Endodermal cell (in vitro differentiated cells): ENCODE data around the gene ABR. TPM values are rescaled to one million over a fixed set of nuclear protein-coding genes. Genes with fewer than 3 reads are reported as not detected.
"Not testable (repeated sequence)": the region's sequence is repeated elsewhere in the genome, so short reads cannot be mapped to it uniquely, and the experiment has no call there.

Source experiments
- DNase-seq: peaks from one replicate; pipeline ENCODE4 v3.0.0-alpha.2; 2017
- H3K27ac ChIP-seq: 2 replicates; pipeline ENCODE4 v1.5.1; 2013; ENCODE audit warnings: mild to moderate bottlenecking, low read depth, low read length, moderate library complexity
- H3K27me3 ChIP-seq: 2 replicates; pipeline ENCODE4 v1.6.1; 2013; ENCODE audit warnings: mild to moderate bottlenecking, low read length, moderate library complexity; ENCODE audit not compliant: insufficient read depth, control insufficient read depth, poor library complexity, severe bottlenecking
- H3K36me3 ChIP-seq: 2 replicates; pipeline ENCODE4 v1.7.0; 2013; ENCODE audit warnings: mild to moderate bottlenecking, low read length, moderate library complexity; ENCODE audit not compliant: control insufficient read depth, insufficient read depth
- H3K4me1 ChIP-seq: one replicate; pipeline ENCODE4 v1.7.0; 2013; ENCODE audit warnings: low read length; ENCODE audit not compliant: control insufficient read depth, insufficient read depth
- H3K4me3 ChIP-seq: 2 replicates; pipeline ENCODE4 v1.5.1; 2013; ENCODE audit warnings: mild to moderate bottlenecking, low read length, moderate library complexity
- H3K9ac ChIP-seq: 2 replicates; pipeline ENCODE4 v1.6.1; 2013; ENCODE audit warnings: mild to moderate bottlenecking, low read length, moderate library complexity; ENCODE audit not compliant: poor library complexity, severe bottlenecking; ENCODE audit errors: extremely low read depth
- H3K9me3 ChIP-seq: 2 replicates; pipeline ENCODE4 v1.6.1; 2013; ENCODE audit warnings: mild to moderate bottlenecking, low read length, moderate library complexity; ENCODE audit not compliant: control insufficient read depth
- H3K27ac Mint-ChIP-seq: 2 replicates; pipeline ENCODE4 v1.8.0; 2020; ENCODE audit warnings: mixed read lengths
- H3K27me3 Mint-ChIP-seq: 2 replicates; pipeline ENCODE4 v1.8.0; 2021; ENCODE audit warnings: mild to moderate bottlenecking, mixed read lengths; ENCODE audit not compliant: insufficient read depth
- H3K36me3 Mint-ChIP-seq: 2 replicates; pipeline ENCODE4 v1.8.0; 2020; ENCODE audit warnings: low read depth, mixed read lengths
- H3K4me1 Mint-ChIP-seq: 2 replicates; pipeline ENCODE4 v1.8.0; 2020; ENCODE audit warnings: mixed read lengths
- H3K4me3 Mint-ChIP-seq: 2 replicates; pipeline ENCODE4 v1.8.0; 2020; ENCODE audit warnings: mild to moderate bottlenecking, moderate library complexity, mixed read lengths
- H3K9me3 Mint-ChIP-seq: 2 replicates; pipeline ENCODE4 v1.8.0; 2020; ENCODE audit warnings: mild to moderate bottlenecking, mixed read lengths
- CTCF ChIP-seq: fragments of 200-600 bp; sonication (generic); conservative IDR thresholded peaks from 2 replicates; pipeline ENCODE4 v1.5.0; 2021; ENCODE audit warnings: antibody characterized with exemption, mild to moderate bottlenecking
- WGBS, 2 experiments: methylation state at CpG; one replicate each; pipeline versions ENCODE4 v1.1.5 to v1.1.7; 2013; ENCODE audit warnings: missing lambda C conversion rate in 2 of 2, mixed read lengths in 1 of 2; ENCODE audit not compliant: insufficient coverage in 1 of 2, insufficient read length in 1 of 2; 5-methylcytosine and 5-hydroxymethylcytosine counted together
- total RNA-seq, 2 donors: library from RNA; stranded (reverse); fragmentation: NEBNext Ultra II Directional in 1 of 2; extraction: Animal tissue kit (Norgen Biotek cat#: 25700) in 1 of 2; gene quantifications; 2 replicates in 1 of 2; 3 replicates in 1 of 2; pipeline ENCODE4 v1.2.1, GENCODE V29; 2021

The ABR gene
- total RNA-seq, 2 donors from 2014 or later = 51.1 to 58.7 TPM

GRCh38 chr17:1076299-1076981, 103.3 kb downstream of the ABR start:
- H3K4me1 Mint-ChIP-seq = peaks cover 4% of the 10 kb centered on the region
- H3K4me3 ChIP-seq = no peak overlapping the region
- no peak overlapping the region for H3K9ac ChIP-seq
- H3K36me3 Mint-ChIP-seq = peaks cover 11% of the 10 kb centered on the region
- no peaks in the 10 kb centered on the region for H3K27me3 Mint-ChIP-seq
- no peak for TF ChIP-seq CTCF
- no peaks in the 10 kb centered on the region for H3K36me3 ChIP-seq
- no peaks in the 10 kb centered on the region for H3K4me1 ChIP-seq
- H3K4me3 Mint-ChIP-seq = no peak overlapping the region
- H3K9me3 Mint-ChIP-seq = no peaks in the 10 kb centered on the region
- no peaks in the 10 kb centered on the region for H3K27me3 ChIP-seq
- no peaks in the 10 kb centered on the region for H3K9me3 ChIP-seq
- WGBS, 2 experiments = 93 to 94% methylated on average over 7 to 15 of the region's 15 CpGs
- no peak overlapping the region for H3K27ac Mint-ChIP-seq
- no peak overlapping the region for H3K27ac ChIP-seq
- peak; percentile 41 for DNase-seq

GRCh38 chr17:1074886-1075605, 104.7 kb downstream of the ABR start:
- H3K27me3 Mint-ChIP-seq = no peaks in the 10 kb centered on the region
- Histone ChIP-seq H3K9ac (no peak overlapping the region), H3K4me3 (no peak overlapping the region), H3K27me3 (no peaks in the 10 kb centered on the region), H3K9me3 (no peaks in the 10 kb centered on the region), H3K36me3 (no peaks in the 10 kb centered on the region), H3K27ac (no peak overlapping the region), H3K4me1 (no peaks in the 10 kb centered on the region)
- H3K4me1 Mint-ChIP-seq = peaks cover 4% of the 10 kb centered on the region
- peaks cover 11% of the 10 kb centered on the region for H3K36me3 Mint-ChIP-seq
- no peaks in the 10 kb centered on the region for H3K9me3 Mint-ChIP-seq
- peak; percentile 42 for DNase-seq
- whole genome bisulfite sequencing, 2 experiments = 91 to 97% methylated on average over 6 to 20 of the region's 20 CpGs
- H3K27ac Mint-ChIP-seq = no peak overlapping the region
- TF ChIP-seq CTCF = no peak
- no peak overlapping the region for H3K4me3 Mint-ChIP-seq

GRCh38 chr17:1073963-1074625, 105.7 kb downstream of the ABR start:
- H3K4me3 Mint-ChIP-seq, H3K36me3 Mint-ChIP-seq, H3K27ac Mint-ChIP-seq: not testable (repeated sequence)

More at GRCh38 chr17:1073963-1074625, 105.7 kb downstream of the ABR start:
- H3K9me3 ChIP-seq, H3K9me3 Mint-ChIP-seq, H3K27me3 Mint-ChIP-seq, H3K27ac ChIP-seq, H3K4me1 ChIP-seq, H3K27me3 ChIP-seq, H3K4me1 Mint-ChIP-seq, H3K9ac ChIP-seq, H3K4me3 ChIP-seq, H3K36me3 ChIP-seq: not testable (repeated sequence)
- DNase-seq = peak; percentile 35
- 93 to 95% methylated on average over 4 to 15 of the region's 15 CpGs for WGBS, 2 experiments
